Ishikawa (cell line): Measurements from ENCODE around the gene OSTC.

Source experiments
- CEBPB ChIP-seq: IDR thresholded peaks from 2 replicates; pipeline ENCODE4 v1.6.1; 2012
- TCF12 ChIP-seq: IDR thresholded peaks from 2 replicates; pipeline ENCODE4 v1.6.1; 2012; ENCODE audit warnings: low read depth

GRCh38 chr4:108644237-108644636, 6.2 kb upstream of the OSTC start:
- TF ChIP-seq TCF12 (no peak), CEBPB (no peak)
